ENCODE results near the gene CCM2.

Gene CCM2

GRCh38 chr7:45080265-45080957, 80.4 kb downstream of the CCM2 start:
- H3K36me3 ChIP-seq (ENCODE audit: insufficient read depth, low read length) = peaks cover 19% of the 10 kb centered on the region
- no peak for TF ChIP-seq EZH2 (IDR thresholded peaks at IDR 0.05; ENCODE audit: borderline replicate concordance, low read depth, low read length, severe bottlenecking)
- TF ChIP-seq, protein P1, sequence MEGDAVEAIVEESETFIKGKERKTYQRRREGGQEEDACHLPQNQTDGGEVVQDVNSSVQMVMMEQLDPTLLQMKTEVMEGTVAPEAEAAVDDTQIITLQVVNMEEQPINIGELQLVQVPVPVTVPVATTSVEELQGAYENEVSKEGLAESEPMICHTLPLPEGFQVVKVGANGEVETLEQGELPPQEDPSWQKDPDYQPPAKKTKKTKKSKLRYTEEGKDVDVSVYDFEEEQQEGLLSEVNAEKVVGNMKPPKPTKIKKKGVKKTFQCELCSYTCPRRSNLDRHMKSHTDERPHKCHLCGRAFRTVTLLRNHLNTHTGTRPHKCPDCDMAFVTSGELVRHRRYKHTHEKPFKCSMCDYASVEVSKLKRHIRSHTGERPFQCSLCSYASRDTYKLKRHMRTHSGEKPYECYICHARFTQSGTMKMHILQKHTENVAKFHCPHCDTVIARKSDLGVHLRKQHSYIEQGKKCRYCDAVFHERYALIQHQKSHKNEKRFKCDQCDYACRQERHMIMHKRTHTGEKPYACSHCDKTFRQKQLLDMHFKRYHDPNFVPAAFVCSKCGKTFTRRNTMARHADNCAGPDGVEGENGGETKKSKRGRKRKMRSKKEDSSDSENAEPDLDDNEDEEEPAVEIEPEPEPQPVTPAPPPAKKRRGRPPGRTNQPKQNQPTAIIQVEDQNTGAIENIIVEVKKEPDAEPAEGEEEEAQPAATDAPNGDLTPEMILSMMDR (IDR thresholded peaks at IDR 0.05; ENCODE audit: borderline replicate concordance, extremely low read depth, low read length, poor library complexity, severe bottlenecking) = no peak
- peak; percentile 27; the same call in 2 of the 3 replicates for ATAC-seq (ENCODE audit: insufficient read depth, low read depth)
- peaks cover 23% of the 10 kb centered on the region for H4K20me1 ChIP-seq (ENCODE audit: insufficient read depth, low read length)
- H3K4me1 ChIP-seq (ENCODE audit: insufficient read depth, low read length) = no peaks in the 10 kb centered on the region
- H2AFZ ChIP-seq (ENCODE audit: low read depth, low read length) = no peak overlapping the region
- H3K79me2 ChIP-seq (ENCODE audit: insufficient read depth, low read length) = no peaks in the 10 kb centered on the region
- no peak overlapping the region for H3K4me2 ChIP-seq (ENCODE audit: insufficient read depth, low read length)
- H3K27ac ChIP-seq (ENCODE audit: low read length) = no peak overlapping the region
- H3K9me3 ChIP-seq (ENCODE audit: insufficient read depth, low read length, severe bottlenecking) = no peaks in the 10 kb centered on the region
- no peak overlapping the region for H3K4me3 ChIP-seq (ENCODE audit: low read depth in 1 of 2, low read length in 2 of 2)
- H3K9ac ChIP-seq (ENCODE audit: low read depth, low read length) = no peak overlapping the region
- DNase-seq = no peak
- H3K27me3 ChIP-seq (ENCODE audit: insufficient read depth, low read length, poor library complexity) = no peaks in the 10 kb centered on the region

- TF ChIP-seq EZH2 (IDR thresholded peaks at IDR 0.05; ENCODE audit: borderline replicate concordance, low read depth, low read length, severe bottlenecking) = no peak
- TF ChIP-seq, protein P1 (IDR thresholded peaks at IDR 0.05; ENCODE audit: borderline replicate concordance, extremely low read depth, low read length, poor library complexity, severe bottlenecking) = no peak
- peaks cover 16% of the 10 kb centered on the region for H4K20me1 ChIP-seq (ENCODE audit: insufficient read depth, low read length)
These were observed 81.1 kb downstream of the CCM2 start for GRCh38 chr7:45080958-45081669.

GRCh38 chr7:45081670-45081974, 81.6 kb downstream of the CCM2 start:
- Histone ChIP-seq H3K9ac (ENCODE audit: low read depth, low read length) (no peak overlapping the region), H3K27me3 (ENCODE audit: insufficient read depth, low read length, poor library complexity) (no peaks in the 10 kb centered on the region), H2AFZ (ENCODE audit: low read depth, low read length) (no peak overlapping the region), H3K79me2 (ENCODE audit: insufficient read depth, low read length) (no peaks in the 10 kb centered on the region), H3K4me3 (ENCODE audit: low read depth in 1 of 2, low read length in 2 of 2) (no peak overlapping the region), H3K9me3 (ENCODE audit: insufficient read depth, low read length, severe bottlenecking) (no peaks in the 10 kb centered on the region), H3K36me3 (ENCODE audit: insufficient read depth, low read length) (peaks cover 6% of the 10 kb centered on the region), H3K27ac (ENCODE audit: low read length) (no peak overlapping the region), H3K4me2 (ENCODE audit: insufficient read depth, low read length) (no peak overlapping the region), H3K4me1 (ENCODE audit: insufficient read depth, low read length) (no peaks in the 10 kb centered on the region), H4K20me1 (ENCODE audit: insufficient read depth, low read length) (peaks cover 13% of the 10 kb centered on the region)
- DNase-seq (no peak), ATAC-seq (ENCODE audit: insufficient read depth, low read depth) (no peak)
- TF ChIP-seq, protein P1 (IDR thresholded peaks at IDR 0.05; ENCODE audit: borderline replicate concordance, extremely low read depth, low read length, poor library complexity, severe bottlenecking) = no peak
- TF ChIP-seq EZH2 (IDR thresholded peaks at IDR 0.05; ENCODE audit: borderline replicate concordance, low read depth, low read length, severe bottlenecking) = no peak

More at GRCh38 chr7:45080958-45081669, 81.1 kb downstream of the CCM2 start:
- no peaks in the 10 kb centered on the region for H3K27me3 ChIP-seq (ENCODE audit: insufficient read depth, low read length, poor library complexity)
- H3K4me3 ChIP-seq (ENCODE audit: low read depth in 1 of 2, low read length in 2 of 2) = no peak overlapping the region
- DNase-seq = no peak
- peaks cover 12% of the 10 kb centered on the region for H3K36me3 ChIP-seq (ENCODE audit: insufficient read depth, low read length)
- no peak overlapping the region for H2AFZ ChIP-seq (ENCODE audit: low read depth, low read length)
- H3K4me1 ChIP-seq (ENCODE audit: insufficient read depth, low read length) = no peaks in the 10 kb centered on the region
- H3K27ac ChIP-seq (ENCODE audit: low read length) = no peak overlapping the region
- H3K79me2 ChIP-seq (ENCODE audit: insufficient read depth, low read length) = no peaks in the 10 kb centered on the region
- no peak overlapping the region for H3K4me2 ChIP-seq (ENCODE audit: insufficient read depth, low read length)
- no peak overlapping the region for H3K9ac ChIP-seq (ENCODE audit: low read depth, low read length)
- no peaks in the 10 kb centered on the region for H3K9me3 ChIP-seq (ENCODE audit: insufficient read depth, low read length, severe bottlenecking)
- no peak for ATAC-seq (ENCODE audit: insufficient read depth, low read depth)

Data from DND-41 (cell line).